ENCODE results near the gene TIMM22. TPM values are rescaled to one million over a fixed set of nuclear protein-coding genes. Genes with fewer than 3 reads are reported as not detected.

TIMM22 gene
- total and polyA plus RNA-seq, 2 donors (not counting 3 experiments of a cell fraction or from before 2014, with no cell fraction given) = 19.0 to 19.6 TPM

GRCh38 chr17:1018547-1018946, 21.6 kb downstream of the TIMM22 start:
- Histone ChIP-seq H3K27ac (ENCODE audit: insufficient read depth, low read depth, low read length) (no peak overlapping the region), H3K9me1 (replicated peaks; ENCODE audit: control insufficient read depth, extremely low read depth, insufficient read depth, low read length) (no peaks in the 10 kb centered on the region), H3K4me2 (ENCODE audit: insufficient read depth, low read length) (no peak overlapping the region), H3K9me3 (replicated peaks; ENCODE audit: control insufficient read depth, insufficient read depth, low read length) (no peaks in the 10 kb centered on the region), H3K27me3 (ENCODE audit: control insufficient read depth in 2 of 2, insufficient read depth in 2 of 2, low read length in 2 of 2) (no peaks in the 10 kb centered on the region), H3K36me3 (ENCODE audit: control insufficient read depth in 2 of 2, extremely low read depth in 1 of 2, insufficient read depth in 2 of 2, low read length in 2 of 2) (no peaks in the 10 kb centered on the region), H3K4me1 (ENCODE audit: control insufficient read depth, extremely low read depth, insufficient read depth, low read length) (no peaks in the 10 kb centered on the region), H3K79me2 (ENCODE audit: control insufficient read depth, insufficient read depth, low read length) (no peaks in the 10 kb centered on the region), H4K20me1 (replicated peaks; ENCODE audit: control insufficient read depth, extremely low read depth, insufficient read depth, low read length) (no peaks in the 10 kb centered on the region), H3K4me3 (replicated peaks in 1 of 3; ENCODE audit: insufficient read depth in 1 of 3, low read depth in 1 of 3, low read length in 3 of 3) (no peak overlapping the region), H2AFZ (ENCODE audit: low read depth, low read length) (no peak overlapping the region), H3K9ac (replicated peaks; ENCODE audit: extremely low read depth, insufficient read depth, low read length) (no peak overlapping the region)
- intact Hi-C loops (cut with micrococcal nuclease) = no loop called here
- no peak for DNase-seq (ENCODE audit: low read depth, low spot score)
- CTCF ChIA-PET = interaction anchor here (1.0 to 1.6 kb wide), 5 partner anchors 11 to 40 kb away, joined by 3 to 9 read pairs (median 4); partner anchors contain the start of gene TIMM22
- BruUV-seq (replicated peaks) = no TSS peak
- dilution Hi-C loops (cut with MboI; ENCODE audit: extremely low pct_ligation_motif_present, low sequenced_read_pairs) = no loop called here
- TF ChIP-seq FOS (IDR thresholded peaks at IDR 0.05; ENCODE audit: borderline replicate concordance, insufficient read depth, low read length) (no peak), GATA2 (IDR thresholded peaks at IDR 0.05; ENCODE audit: insufficient read depth, insufficient read length, low read depth, low read length) (no peak), MYC (IDR thresholded peaks at IDR 0.05; ENCODE audit: low read depth, low read length) (no peak), EZH2 (IDR thresholded peaks at IDR 0.05; ENCODE audit: borderline replicate concordance, low read depth, low read length, severe bottlenecking) (no peak), POLR2A (IDR thresholded peaks at IDR 0.05; ENCODE audit: low read depth, low read length) (no peak), MAX (IDR thresholded peaks at IDR 0.05; ENCODE audit: insufficient read depth, insufficient read length) (no peak), JUN (IDR thresholded peaks at IDR 0.05; ENCODE audit: borderline replicate concordance, insufficient read depth, insufficient read length, low read depth) (no peak), CTCF (IDR thresholded peaks at IDR 0.05; ENCODE audit: extremely low read depth in 1 of 2, insufficient read depth in 1 of 2, low read depth in 1 of 2, low read length in 2 of 2) (no peak), POLR2AphosphoS5 (IDR thresholded peaks at IDR 0.05; ENCODE audit: insufficient read depth, low read depth, low read length) (no peak)
- POLR2A ChIA-PET = no interaction called here
- FAIRE-seq = no peak
